GM12864 (cell line): ENCODE results near the gene VRK1.

Experiments
- DNase-seq: peaks from one replicate; pipeline ENCODE4 v3.0.0-alpha.2; 2011; ENCODE audit warnings: low read depth
- H3K4me3 ChIP-seq: 2 replicates; pipeline ENCODE4 v1.5.1; 2011; ENCODE audit warnings: mild to moderate bottlenecking, low read depth, low read length, control low read depth
- TF ChIP-seq, protein P1 (sequence below): IDR thresholded peaks from 2 replicates; pipeline ENCODE4 v1.5.1; 2011; ENCODE audit warnings: low read depth, mild to moderate bottlenecking, moderate library complexity, low read length, control low read depth, inconsistent platforms; ENCODE audit errors: missing control alignments

VRK1 gene

GRCh38 chr14:96790186-96790585 lies 7.0 kb upstream of the VRK1 start:
- H3K4me3 ChIP-seq = no peak overlapping the region
- TF ChIP-seq, protein P1, sequence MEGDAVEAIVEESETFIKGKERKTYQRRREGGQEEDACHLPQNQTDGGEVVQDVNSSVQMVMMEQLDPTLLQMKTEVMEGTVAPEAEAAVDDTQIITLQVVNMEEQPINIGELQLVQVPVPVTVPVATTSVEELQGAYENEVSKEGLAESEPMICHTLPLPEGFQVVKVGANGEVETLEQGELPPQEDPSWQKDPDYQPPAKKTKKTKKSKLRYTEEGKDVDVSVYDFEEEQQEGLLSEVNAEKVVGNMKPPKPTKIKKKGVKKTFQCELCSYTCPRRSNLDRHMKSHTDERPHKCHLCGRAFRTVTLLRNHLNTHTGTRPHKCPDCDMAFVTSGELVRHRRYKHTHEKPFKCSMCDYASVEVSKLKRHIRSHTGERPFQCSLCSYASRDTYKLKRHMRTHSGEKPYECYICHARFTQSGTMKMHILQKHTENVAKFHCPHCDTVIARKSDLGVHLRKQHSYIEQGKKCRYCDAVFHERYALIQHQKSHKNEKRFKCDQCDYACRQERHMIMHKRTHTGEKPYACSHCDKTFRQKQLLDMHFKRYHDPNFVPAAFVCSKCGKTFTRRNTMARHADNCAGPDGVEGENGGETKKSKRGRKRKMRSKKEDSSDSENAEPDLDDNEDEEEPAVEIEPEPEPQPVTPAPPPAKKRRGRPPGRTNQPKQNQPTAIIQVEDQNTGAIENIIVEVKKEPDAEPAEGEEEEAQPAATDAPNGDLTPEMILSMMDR = no peak
- DNase-seq = no peak

DNA sequence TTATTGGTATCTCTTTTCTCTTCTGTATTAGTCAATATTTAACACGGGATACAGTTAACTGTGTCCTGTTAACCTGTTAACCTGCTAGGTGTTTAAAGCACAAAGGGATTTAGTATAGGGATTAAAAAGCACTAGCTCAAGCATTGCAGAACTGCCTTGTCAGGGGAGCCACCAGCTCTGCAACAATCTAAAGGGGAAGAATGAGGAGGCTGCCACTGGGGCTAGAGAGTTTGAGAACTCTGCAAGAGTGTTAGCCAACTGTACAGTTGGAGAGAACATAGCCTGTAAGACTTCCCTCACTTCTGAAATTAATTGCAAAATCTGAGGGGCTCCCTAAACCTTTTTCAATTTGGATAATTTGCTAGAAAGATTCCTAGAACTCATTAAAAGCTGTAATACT lies 6.5 kb upstream of the VRK1 start:
- TF ChIP-seq, protein P1 = no peak
- no peak for DNase-seq

DNA sequence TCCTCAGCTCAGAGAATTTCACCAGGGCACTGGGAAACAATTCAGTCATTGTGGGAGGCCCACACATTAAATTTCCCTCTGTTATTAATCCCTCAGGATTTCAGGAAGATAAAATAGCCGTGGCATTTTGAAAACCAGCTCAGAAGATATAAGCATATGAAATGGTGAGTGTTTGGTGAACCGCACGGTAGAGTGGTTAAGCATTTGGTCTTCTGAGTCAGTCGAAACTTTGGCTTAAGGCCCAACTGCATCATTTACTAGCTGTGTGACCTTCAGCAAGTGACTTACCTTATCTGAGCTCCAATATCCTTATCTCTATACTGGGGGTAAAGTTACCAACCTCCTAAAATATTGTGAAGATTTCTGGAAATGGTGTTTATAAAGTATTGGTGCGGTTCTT lies 5.2 kb upstream of the VRK1 start:
- H3K4me3 ChIP-seq = no peak overlapping the region
- DNase-seq = no peak
- TF ChIP-seq, protein P1 = no peak

More for the DNA sequence above, 6.5 kb upstream of the VRK1 start:
- no peak overlapping the region for H3K4me3 ChIP-seq

DNA sequence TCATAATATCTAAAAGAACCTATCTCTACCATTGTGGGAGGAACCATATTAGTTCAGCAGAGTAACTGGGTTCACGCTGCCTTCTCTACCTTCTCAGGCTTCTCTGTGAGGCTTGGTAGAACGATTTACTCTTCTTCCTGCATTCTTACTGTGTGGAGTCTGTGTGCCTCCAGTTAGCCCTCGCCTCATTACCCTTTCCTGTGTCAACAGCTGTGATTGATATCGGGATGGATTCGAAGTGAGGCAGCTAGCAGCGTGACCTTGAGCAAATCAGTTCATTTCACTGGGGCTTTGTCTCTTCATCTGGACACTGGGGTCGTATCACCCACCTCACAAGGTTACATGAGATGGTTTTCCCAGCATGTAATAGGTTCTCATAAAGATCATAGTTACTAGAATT lies 4.6 kb upstream of the VRK1 start:
- no peak for DNase-seq
- H3K4me3 ChIP-seq = no peak overlapping the region
- TF ChIP-seq, protein P1 = no peak

- TF ChIP-seq, protein P1 = no peak
- no peak for DNase-seq
- no peak overlapping the region for H3K4me3 ChIP-seq
These were observed 3.6 kb upstream of the VRK1 start for GRCh38 chr14:96793547-96793946.

- DNase-seq = no peak
These were observed 1.9 kb upstream of the VRK1 start for GRCh38 chr14:96795109-96795828.

More at GRCh38 chr14:96795109-96795828, 1.9 kb upstream of the VRK1 start:
- no peak overlapping the region for H3K4me3 ChIP-seq
- TF ChIP-seq, protein P1 = no peak
